NCI-H774 (cell line): ENCODE results near the gene SMTNL1.
A peak's percentile ranks its signal among the peaks of the same experiment; 100 is the strongest.

Experiments used
- DNase-seq: peaks from one replicate; lab custom pipeline; 2025; lab: John Stamatoyannopoulos, UW

Gene SMTNL1

GRCh38 chr11:57546451-57546850, 9.1 kb downstream of the SMTNL1 start:
- DNase-seq: no peak

GRCh38 chr11:57546869-57547475, 9.6 kb downstream of the SMTNL1 start:
- DNase-seq: no peak

GRCh38 chr11:57547854-57548377, 10.5 kb downstream of the SMTNL1 start:
- no peak for DNase-seq

GRCh38 chr11:57549983-57550382, 12.6 kb downstream of the SMTNL1 start:
- DNase-seq: no peak

- DNase-seq: no peak
Observed at GRCh38 chr11:57551941-57552340, 14.5 kb downstream of the SMTNL1 start.

- DNase-seq: no peak
Observed at GRCh38 chr11:57552479-57552878, 15.1 kb downstream of the SMTNL1 start.

- DNase-seq: no peak
Observed at GRCh38 chr11:57555393-57555792, 18.0 kb downstream of the SMTNL1 start.

GRCh38 chr11:57556041-57556440, 18.6 kb downstream of the SMTNL1 start:
- no peak for DNase-seq

- no peak for DNase-seq
Observed at GRCh38 chr11:57560146-57560545, 22.8 kb downstream of the SMTNL1 start.

- DNase-seq: no peak
Observed at GRCh38 chr11:57562596-57562995, 25.2 kb downstream of the SMTNL1 start.

- DNase-seq: no peak
Observed at GRCh38 chr11:57566005-57566904, 28.9 kb downstream of the SMTNL1 start.

GRCh38 chr11:57566905-57567514, 29.6 kb downstream of the SMTNL1 start:
- DNase-seq: no peak

GRCh38 chr11:57567515-57568329, 30.3 kb downstream of the SMTNL1 start, which contains the start of gene UBE2L6:
TSS of gene UBE2L6 (minus strand) at chr11:57567672. CDS start at chr11:57567611, 61 bp downstream.
- DNase-seq: peak; percentile 36

GRCh38 chr11:57568330-57568766, 31.0 kb downstream of the SMTNL1 start:
- DNase-seq: no peak

GRCh38 chr11:57571606-57572005, 34.2 kb downstream of the SMTNL1 start:
- DNase-seq: no peak

- DNase-seq: no peak
Observed at GRCh38 chr11:57574061-57574460, 36.7 kb downstream of the SMTNL1 start.

- DNase-seq: no peak
Observed at GRCh38 chr11:57584341-57584740, 46.9 kb downstream of the SMTNL1 start.

GRCh38 chr11:57585301-57585700, 47.9 kb downstream of the SMTNL1 start:
- DNase-seq: no peak

- DNase-seq: no peak
Observed at GRCh38 chr11:57586711-57587245, 49.4 kb downstream of the SMTNL1 start.

GRCh38 chr11:57588046-57588710, 50.8 kb downstream of the SMTNL1 start:
- no peak for DNase-seq
